Right cardiac atrium (tissue), 5 donors: Measurements from ENCODE around the gene SCN9A. TPM values are rescaled to one million over a fixed set of nuclear protein-coding genes. Genes with fewer than 3 reads are reported as not detected.
A peak's percentile ranks its signal among the peaks of the same experiment; 100 is the strongest.

Experiments
- ATAC-seq, 2 donors: fragments of 200-7000 bp; cut with Tn5 transposase; one replicate each; pipeline versions ENCODE4 v1.8.0 to v1.9.1; 2020; ENCODE audit warnings: moderate library complexity in 2 of 2, mild to moderate bottlenecking in 1 of 2
- DNase-seq, 3 donors: peaks; one replicate each; pipeline ENCODE4 v3.0.0-alpha.2; 2020
- H3K27ac ChIP-seq: one replicate; pipeline ENCODE4 v1.5.1; 2013; ENCODE audit warnings: mild to moderate bottlenecking, low read length, control low read depth, moderate library complexity
- H3K27me3 ChIP-seq: one replicate; pipeline ENCODE4 v1.6.1; 2013; ENCODE audit not compliant: control insufficient read depth, insufficient read depth
- H3K4me1 ChIP-seq: one replicate; pipeline ENCODE4 v1.6.1; 2013; ENCODE audit warnings: low read length; ENCODE audit not compliant: control insufficient read depth, insufficient read depth
- H3K4me3 ChIP-seq: one replicate; pipeline ENCODE4 v1.5.1; 2013; ENCODE audit warnings: low read length, control low read depth
- H3K9me3 ChIP-seq: one replicate; pipeline ENCODE4 v1.6.1; 2013; ENCODE audit warnings: low read length; ENCODE audit not compliant: control insufficient read depth
- WGBS: extraction: QIAGEN DNeasy Blood & Tissue Kit; methylation state at CpG from one replicate; pipeline ENCODE4 v1.1.7; 2013; 5-methylcytosine and 5-hydroxymethylcytosine counted together
- intact Hi-C, 4 donors: fragments of 100-400 bp; cut with DNase I; formaldehyde crosslinking; loops; one replicate each; pipeline versions ENCODE4 v1.11.0 to v1.14.0; 2022 to 2023
- polyA plus RNA-seq: library from polyadenylated mRNA; stranded (reverse); fragments of 200-250 nt; gene quantifications from one replicate; pipeline ENCODE4 v1.2.3, GENCODE V29; 2013
- total RNA-seq, 4 donors: library from RNA; stranded (reverse); fragmentation: NEBNext Ultra II Directional; extraction: Animal tissue kit (Norgen Biotek cat#: 25700); gene quantifications; one replicate each; pipeline ENCODE4 v1.2.1, GENCODE V29; 2021
- donor health status: healthy with polysubstance abuse.
- donor health status: DM: no; HTN: yes; CAD: no.
- donor health status: DM: no; HTN: no; CAD: no.
- donor health status: DM: no; HTN: yes; CAD: no; lungs with severe emphysema.
- donor health status: DM: yes; HTN: yes; CAD: no.

Gene SCN9A
- total and polyA plus RNA-seq, 5 donors: 0.43 to 1.5 (median 1.0) TPM

DNA sequence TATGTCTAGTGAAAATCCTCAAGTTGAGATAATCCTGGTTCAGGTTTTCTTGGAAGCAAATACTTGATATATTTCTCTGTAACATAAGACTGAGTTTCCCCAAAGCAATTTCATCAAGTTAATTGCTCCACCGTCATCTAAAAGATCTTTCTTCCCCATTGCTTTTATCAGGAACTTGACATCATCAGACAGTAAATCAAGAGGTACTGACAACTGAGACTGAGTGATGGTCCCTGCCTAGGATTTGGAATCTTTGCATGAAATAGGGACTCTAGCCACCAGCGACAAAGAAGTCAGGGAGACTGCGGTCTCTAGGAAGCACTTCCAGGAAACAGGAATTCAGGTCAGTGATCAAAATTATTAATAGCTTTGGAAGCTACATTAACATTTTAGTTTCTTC is 204.5 kb downstream of the SCN9A start:
- ATAC-seq: no peak
- intact Hi-C loops: no loop called here
- no peak overlapping the region for H3K4me3 ChIP-seq

GRCh38 chr2:166170356-166170755 is 205.4 kb downstream of the SCN9A start:
- H3K27me3 ChIP-seq: no peaks in the 10 kb centered on the region
- H3K4me1 ChIP-seq: no peaks in the 10 kb centered on the region
- H3K4me3 ChIP-seq: no peak overlapping the region
- intact Hi-C loops: no loop called here
- ATAC-seq: no peak
- H3K27ac ChIP-seq: no peak overlapping the region
- DNase-seq: no peak
- no peaks in the 10 kb centered on the region for H3K9me3 ChIP-seq
- 88% methylated on average over 2 of the region's 2 CpGs for WGBS

More for the DNA sequence above, 204.5 kb downstream of the SCN9A start:
- H3K4me1 ChIP-seq: no peaks in the 10 kb centered on the region
- H3K27ac ChIP-seq: no peak overlapping the region
- DNase-seq: no peak
- H3K27me3 ChIP-seq: no peaks in the 10 kb centered on the region
- 53% methylated on average over 3 of the region's 3 CpGs for WGBS
- H3K9me3 ChIP-seq: no peaks in the 10 kb centered on the region

- no peaks in the 10 kb centered on the region for H3K9me3 ChIP-seq
- no peaks in the 10 kb centered on the region for H3K27me3 ChIP-seq
- no peak for DNase-seq
- no peak overlapping the region for H3K27ac ChIP-seq
- H3K4me1 ChIP-seq: no peaks in the 10 kb centered on the region
- 12% methylated on average over 2 of the region's 2 CpGs for WGBS
- H3K4me3 ChIP-seq: no peak overlapping the region
- ATAC-seq: no peak
- intact Hi-C loops: no loop called here
Observed at GRCh38 chr2:166167449-166167848, 208.3 kb downstream of the SCN9A start.

- Histone ChIP-seq H3K27me3 (no peaks in the 10 kb centered on the region), H3K9me3 (no peaks in the 10 kb centered on the region), H3K27ac (no peak overlapping the region), H3K4me3 (no peak overlapping the region), H3K4me1 (no peaks in the 10 kb centered on the region)
- DNase-seq (no peak), ATAC-seq (no peak)
- WGBS: 54% methylated on average over 2 of the region's 2 CpGs
- intact Hi-C loops: no loop called here
Observed at GRCh38 chr2:166163775-166164174, 212.0 kb downstream of the SCN9A start.

DNA sequence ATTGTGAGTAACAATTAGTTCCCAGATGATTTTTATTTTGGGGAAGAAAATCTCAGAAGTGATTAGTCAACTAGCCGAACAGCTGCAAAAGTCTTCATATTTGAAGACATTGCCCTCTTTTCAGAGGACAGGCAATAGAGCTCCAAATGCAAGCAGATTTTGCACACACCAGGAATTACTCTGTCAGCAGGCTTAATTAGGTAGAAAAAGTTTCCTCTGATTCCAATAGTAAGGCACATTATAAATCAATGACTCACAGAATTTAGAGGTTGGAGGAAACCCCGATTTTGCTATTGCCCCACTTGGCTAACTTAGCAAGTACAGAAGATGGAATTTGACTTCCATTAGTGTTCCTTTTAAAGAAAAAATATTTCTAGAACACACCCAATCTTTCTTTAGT is 217.2 kb downstream of the SCN9A start:
- Histone ChIP-seq H3K27ac (no peak overlapping the region), H3K4me3 (no peak overlapping the region), H3K4me1 (no peaks in the 10 kb centered on the region), H3K27me3 (no peaks in the 10 kb centered on the region), H3K9me3 (no peaks in the 10 kb centered on the region)
- DNase-seq (no peak), ATAC-seq (no peak)
- intact Hi-C loops: no loop called here
- WGBS: 83% methylated on average over 2 of the region's 2 CpGs

- H3K27me3 ChIP-seq: no peaks in the 10 kb centered on the region
- ATAC-seq: no peak
- H3K9me3 ChIP-seq: no peaks in the 10 kb centered on the region
- intact Hi-C loops: no loop called here
- no peak overlapping the region for H3K4me3 ChIP-seq
- no peaks in the 10 kb centered on the region for H3K4me1 ChIP-seq
- WGBS: 59% methylated on average over 2 of the region's 2 CpGs
- H3K27ac ChIP-seq: no peak overlapping the region
- no peak for DNase-seq
Observed at GRCh38 chr2:166157578-166157977, 218.2 kb downstream of the SCN9A start.

- ATAC-seq: no peak
- Histone ChIP-seq H3K4me1 (no peaks in the 10 kb centered on the region), H3K27ac (no peak overlapping the region), H3K27me3 (no peaks in the 10 kb centered on the region), H3K9me3 (no peaks in the 10 kb centered on the region), H3K4me3 (no peak overlapping the region)
- WGBS: 93% methylated on average over 3 of the region's 3 CpGs
- DNase-seq: no peak
- intact Hi-C loops: no loop called here
Observed at GRCh38 chr2:166156985-166157490, 218.7 kb downstream of the SCN9A start.

DNA sequence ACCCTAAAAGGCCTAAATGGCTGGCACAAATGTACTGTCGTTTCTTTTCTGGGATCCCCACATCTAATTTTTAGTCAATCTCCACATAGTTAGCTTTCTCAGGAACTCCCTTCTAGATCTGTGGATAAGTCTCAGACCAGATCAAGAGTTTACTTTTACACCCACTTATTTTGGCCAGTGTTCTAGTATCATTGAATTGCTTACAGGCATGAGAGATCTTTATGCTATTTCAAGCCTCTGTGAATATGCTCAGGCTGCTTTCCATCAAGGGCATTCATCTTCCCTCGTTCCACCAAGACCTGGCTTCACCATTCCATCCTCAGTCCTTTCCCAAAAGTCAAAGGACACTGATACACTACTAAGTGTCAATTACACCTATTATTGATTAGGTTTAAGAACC is 220.2 kb downstream of the SCN9A start:
- Histone ChIP-seq H3K4me1 (no peaks in the 10 kb centered on the region), H3K9me3 (no peaks in the 10 kb centered on the region), H3K4me3 (no peak overlapping the region), H3K27me3 (no peaks in the 10 kb centered on the region), H3K27ac (no peak overlapping the region)
- DNase-seq (no peak), ATAC-seq (no peak)
- intact Hi-C loops: no loop called here
- 77% methylated on average over 2 of the region's 2 CpGs for WGBS

GRCh38 chr2:166154685-166155338 is 220.9 kb downstream of the SCN9A start:
- DNase-seq: no peak
- H3K9me3 ChIP-seq: no peaks in the 10 kb centered on the region
- ATAC-seq: no peak
- no peak overlapping the region for H3K4me3 ChIP-seq
- intact Hi-C loops: no loop called here
- H3K4me1 ChIP-seq: no peaks in the 10 kb centered on the region
- H3K27me3 ChIP-seq: no peaks in the 10 kb centered on the region
- no peak overlapping the region for H3K27ac ChIP-seq
- 38% methylated on average over 3 of the region's 3 CpGs for WGBS

DNA sequence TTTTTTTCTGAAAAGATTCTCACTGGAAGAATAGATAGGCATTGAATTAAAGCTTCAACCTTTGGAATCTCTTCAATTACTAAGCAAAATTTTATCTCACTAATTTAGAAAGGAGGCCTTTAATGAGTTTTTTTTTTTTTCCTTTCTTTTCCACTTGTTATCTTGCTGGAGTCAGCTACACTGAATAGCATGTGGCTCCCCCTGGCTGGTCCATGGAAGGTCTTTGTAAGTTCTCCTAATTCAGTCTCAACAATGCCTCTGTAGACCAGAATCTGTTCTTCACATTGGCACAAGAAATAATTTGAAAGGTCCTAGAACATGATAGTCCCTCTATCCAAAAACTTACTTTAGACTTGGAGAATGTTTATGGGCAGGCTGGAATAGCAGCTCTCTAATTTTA is 223.7 kb downstream of the SCN9A start:
- Histone ChIP-seq H3K27me3 (no peaks in the 10 kb centered on the region), H3K27ac (no peak overlapping the region), H3K4me1 (peaks cover 2% of the 10 kb centered on the region), H3K4me3 (no peak overlapping the region), H3K9me3 (no peaks in the 10 kb centered on the region)
- ATAC-seq (no peak), DNase-seq (no peak)
- intact Hi-C loops: no loop called here

DNA sequence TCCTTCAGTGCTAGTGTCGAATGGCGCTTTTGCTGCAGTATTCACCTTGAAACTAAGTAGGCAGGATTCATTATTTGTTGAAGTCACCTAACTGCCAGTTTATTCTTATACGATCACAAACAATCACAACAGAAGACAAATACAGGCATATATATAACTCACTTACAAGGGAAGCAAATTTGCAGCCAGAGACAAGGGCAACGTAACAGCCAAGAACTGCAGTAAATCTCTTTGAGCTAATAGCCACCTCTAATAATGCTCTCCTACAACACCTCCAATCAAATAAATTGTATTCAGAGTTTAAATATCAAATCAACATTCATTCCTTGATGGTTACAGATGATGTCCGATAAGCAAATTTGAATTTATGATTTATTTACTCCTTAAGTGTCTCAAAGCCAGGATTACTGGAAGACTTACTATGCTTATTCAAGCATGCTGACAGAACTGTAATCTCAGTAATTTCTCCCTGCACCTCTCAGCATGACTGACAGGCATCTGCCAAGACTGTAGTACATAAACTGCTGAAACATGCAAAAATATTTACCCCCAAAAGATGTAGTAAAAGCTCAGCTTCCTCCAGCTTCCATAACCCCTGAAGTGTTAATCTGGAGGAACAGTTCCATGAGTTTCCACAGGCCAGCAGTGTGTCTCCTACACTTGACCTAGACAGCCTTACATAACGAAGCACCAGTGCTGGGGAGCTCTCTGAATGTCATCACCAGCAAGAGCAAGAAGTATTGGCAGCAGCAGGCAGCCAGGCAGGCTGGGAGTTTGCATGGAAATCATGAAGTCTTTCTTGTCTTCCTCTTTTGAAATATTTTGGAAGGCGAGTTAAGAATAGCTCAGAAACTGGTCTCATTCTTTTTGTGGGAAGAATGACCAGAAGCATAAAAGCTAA is 227.0 kb downstream of the SCN9A start:
- H3K4me1 ChIP-seq: peaks cover 2% of the 10 kb centered on the region
- intact Hi-C loops: no loop called here
- H3K4me3 ChIP-seq: no peak overlapping the region
- no peak overlapping the region for H3K27ac ChIP-seq
- DNase-seq: peak in 1 of 3 donors; percentile 25
- 68% methylated on average over 7 of the region's 7 CpGs for WGBS
- ATAC-seq: peak; percentile 59 to 84
- H3K9me3 ChIP-seq: no peaks in the 10 kb centered on the region
- H3K27me3 ChIP-seq: no peaks in the 10 kb centered on the region
